GM21825 (cell line): ENCODE measurements around the gene TMEM52.
"Not testable (repeated sequence)": the region's sequence is repeated elsewhere in the genome, so short reads cannot be mapped to it uniquely, and the experiment has no call there.

Source experiments
- ATAC-seq: cut with Tn5 transposase; IDR thresholded peaks from one replicate; pipeline ENCODE4 v1.9.1; 2021; ENCODE audit warnings: mild to moderate bottlenecking, moderate library complexity; ENCODE audit not compliant: unreplicated experiment

Gene TMEM52

DNA sequence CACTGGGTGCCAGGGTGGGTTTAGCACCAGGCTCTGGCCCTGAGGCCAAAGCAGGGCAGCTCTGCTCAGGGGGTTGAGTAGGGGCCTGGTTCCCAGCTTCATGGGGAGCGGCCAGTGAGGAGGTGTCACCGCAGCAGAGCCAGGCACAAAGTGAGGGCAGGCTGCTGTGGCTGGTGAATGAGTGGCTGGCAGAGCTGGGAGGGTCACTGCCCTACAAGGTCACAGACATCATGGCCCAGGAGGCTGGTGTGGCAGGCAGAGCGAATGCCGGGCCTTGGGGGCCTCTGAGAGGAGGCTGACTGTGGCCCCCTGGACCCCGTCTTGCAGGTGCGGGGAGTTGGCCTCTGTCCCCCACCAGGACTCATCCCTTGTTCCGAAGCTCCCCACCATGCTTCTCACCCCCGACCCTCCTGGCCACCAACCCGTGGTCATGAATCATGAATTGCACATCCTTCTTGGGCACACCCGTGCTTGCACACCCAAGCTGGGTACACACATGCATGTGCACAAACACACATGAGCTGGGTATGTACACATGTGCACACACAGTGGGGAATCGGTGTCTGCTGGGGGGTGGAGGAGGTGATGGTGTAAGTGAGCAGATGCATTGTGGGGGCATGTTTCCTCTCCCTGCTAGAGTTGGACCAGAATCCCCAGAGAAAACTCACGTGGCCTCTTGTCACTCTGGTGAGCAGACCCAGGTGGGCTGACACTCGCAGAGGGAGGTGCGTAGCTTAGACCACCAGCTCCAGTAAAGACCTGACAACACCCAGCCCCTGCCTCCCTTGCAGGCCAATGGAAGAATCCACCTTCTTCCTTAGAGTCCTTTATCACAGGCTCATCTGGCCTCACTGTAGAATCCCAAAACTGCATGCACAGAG, 23.4 kb downstream of the TMEM52 start:
- ATAC-seq, result no peak

DNA sequence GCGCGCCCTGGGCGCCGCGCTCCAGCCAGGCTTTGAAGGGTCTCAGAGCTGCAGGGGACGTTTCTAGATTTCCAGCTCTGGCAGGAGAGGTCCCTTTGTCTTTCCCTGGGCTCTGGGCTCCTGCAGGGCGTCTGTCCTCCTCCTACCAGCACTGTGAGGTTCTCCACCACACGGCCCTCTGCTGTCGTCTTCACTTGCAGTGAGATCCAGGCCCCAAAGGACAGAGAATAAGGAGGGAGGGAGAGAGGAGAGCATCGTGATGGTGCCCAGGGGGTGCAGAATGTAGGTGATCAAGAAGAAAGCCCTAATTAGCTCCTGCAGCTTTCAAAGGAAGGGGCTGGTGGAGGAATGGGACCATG, 24.0 kb downstream of the TMEM52 start:
- ATAC-seq, result no peak

DNA sequence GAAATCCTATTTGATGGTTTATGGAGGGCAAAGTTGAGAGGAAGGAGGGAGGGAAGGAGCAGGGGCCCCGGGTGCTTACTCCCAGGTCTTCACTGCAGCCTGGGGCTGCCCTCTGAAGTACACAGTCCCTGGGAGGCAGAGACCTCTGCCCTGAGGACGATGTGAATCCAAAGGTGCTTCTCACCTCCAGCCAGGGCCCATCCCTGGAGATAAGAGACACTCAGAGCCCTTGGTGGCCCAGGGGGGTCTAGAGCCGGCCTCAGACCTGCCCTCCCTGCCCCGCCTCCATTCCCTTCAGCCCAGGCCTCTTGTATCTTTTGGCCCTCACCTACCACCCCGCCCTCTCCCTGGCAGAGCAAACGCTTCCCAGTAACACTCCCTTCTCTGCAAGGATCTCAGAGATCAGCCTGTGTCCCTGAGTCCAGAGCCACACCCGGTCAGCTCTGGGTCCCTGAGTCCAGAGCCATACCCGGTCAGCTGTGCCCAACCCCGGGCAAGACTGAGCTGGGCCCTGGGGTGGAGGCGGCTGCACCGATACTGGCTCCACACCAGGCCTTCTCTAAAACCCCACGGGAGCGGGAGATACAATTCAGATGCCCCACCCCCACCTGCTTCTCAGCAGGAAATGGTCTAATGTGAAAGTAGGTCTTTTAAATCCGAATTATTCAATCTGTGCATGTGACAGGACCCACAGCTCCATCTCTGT, 24.6 kb downstream of the TMEM52 start:
- ATAC-seq, result no peak

GRCh38 chr1:1893997-1894353, 25.1 kb downstream of the TMEM52 start:
- ATAC-seq, result no peak

DNA sequence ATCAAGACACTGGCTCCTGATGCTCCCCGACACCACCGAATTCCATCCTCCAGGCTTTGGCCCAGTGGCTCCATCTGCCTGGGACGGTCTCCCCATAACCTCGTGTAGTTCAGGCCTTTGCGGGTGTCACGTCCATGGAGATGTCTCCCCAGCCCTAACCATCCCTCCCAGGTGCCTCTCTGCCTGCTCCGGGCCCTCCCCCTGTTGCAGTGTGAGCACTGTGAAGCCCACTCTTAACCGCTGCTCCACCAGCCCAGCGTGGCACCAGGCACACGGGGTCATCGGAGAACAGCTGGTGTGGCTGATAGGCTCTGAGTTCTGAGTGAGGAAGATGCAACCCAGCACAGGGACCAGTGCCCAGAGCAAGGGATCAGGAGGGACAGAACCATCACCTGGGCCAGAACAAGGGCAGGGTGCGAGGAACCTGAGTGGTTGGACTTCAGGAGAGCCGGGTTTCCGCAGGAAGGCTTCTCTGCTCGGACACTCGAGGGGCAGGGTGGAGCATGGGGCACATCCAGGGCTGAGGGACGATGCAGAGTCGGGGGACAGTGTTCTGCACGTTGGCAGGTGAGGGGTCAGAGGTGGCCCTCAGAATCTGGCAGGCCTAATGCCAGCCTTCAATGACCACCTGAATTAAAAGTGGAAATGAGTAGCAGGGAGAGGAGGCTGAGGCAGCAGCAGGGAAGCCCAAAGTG, 25.6 kb downstream of the TMEM52 start:
- no peak for ATAC-seq

DNA sequence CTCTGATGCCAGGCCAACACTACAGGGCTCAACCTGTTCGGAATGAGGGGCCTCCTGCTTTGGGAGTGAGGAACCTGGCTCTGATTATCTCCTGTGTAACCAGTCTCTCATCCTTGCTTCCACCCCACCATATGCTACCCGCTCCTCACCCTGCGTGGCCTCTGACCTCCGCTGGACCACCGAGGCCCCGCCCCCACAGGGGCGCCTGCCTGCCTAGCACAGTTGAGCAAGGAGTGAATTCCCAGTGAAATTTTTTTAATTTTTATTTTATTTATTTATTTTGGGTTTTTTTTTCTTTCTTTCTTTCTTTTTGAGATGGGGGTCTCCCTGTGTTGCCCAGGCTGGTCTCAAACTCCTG, 26.3 kb downstream of the TMEM52 start:
- no peak for ATAC-seq

DNA sequence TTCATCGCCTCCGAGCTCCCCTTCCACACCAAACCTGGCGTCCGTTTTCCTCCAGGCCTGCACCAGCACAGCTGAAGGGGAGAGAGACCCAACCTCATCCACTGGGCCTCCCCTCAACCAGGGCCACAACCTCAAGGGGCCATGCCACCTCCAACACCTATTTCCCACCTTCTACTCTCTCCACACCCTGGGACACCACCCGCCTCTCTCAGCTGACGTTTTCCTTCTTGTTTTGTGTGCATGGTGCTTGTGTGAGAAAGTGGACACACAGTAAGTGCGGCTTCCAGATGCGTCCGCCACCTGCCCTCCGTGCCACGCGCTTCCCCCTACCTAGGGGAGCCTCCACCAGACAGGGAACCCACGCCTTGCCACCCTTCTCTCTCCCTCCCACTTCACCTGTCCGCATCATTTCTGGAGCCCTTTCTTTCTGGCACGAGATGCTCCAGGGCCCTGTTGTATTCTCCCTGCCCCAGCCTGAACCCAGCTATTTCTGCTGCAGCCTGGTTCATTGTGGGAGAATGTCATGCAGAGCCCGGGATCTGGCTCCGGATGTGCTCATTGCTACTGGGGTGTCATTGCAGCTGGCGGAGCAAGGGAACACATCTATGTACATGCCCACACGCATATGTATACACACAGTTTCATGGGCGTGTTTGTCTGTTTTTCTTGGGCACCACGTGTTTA, 26.9 kb downstream of the TMEM52 start:
- ATAC-seq, result no peak

GRCh38 chr1:1891349-1892078, 27.6 kb downstream of the TMEM52 start:
- ATAC-seq, result peak; percentile 19

DNA sequence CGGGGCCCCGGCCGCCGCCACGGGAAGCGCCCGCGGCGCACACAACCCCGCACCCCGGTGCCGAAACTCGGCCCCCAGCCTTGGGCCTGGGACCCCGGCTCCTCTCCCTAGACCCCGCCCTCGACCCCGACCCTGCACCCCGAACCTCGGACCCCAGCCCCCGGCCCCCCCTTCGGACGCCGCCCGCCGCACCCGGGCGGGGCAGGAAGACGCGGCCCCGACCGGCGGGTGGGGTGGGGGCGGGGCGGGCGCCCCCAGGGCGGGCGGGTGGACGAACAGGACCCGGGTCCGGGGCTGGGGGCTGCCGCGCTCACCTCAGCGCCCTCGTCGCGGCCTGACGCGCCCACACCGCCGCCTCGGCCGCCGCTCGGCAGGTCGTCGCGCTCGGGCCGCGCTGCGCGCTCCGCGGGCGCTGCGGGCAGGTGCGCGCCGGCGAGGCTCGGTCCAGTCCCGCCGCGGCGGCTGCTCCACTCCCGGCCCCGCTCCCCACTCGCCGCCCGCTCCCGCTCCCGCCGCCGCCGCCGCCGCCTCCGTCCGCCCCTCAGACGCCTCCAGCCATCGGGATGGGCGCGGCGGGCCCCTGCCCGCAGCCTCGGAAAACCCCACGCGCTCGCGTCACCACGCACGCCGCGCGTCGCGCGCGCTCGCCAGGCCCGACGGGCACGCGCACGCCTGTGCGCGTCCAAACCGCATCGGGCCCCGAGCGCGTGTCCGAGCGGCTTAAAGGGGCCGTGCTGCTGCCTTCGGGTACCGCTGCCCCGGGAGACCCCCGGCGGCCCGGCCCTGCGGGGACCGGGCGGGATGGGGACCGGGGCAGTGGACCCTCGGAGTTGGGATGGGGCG, 28.4 kb downstream of the TMEM52 start, which contains the start of gene GNB1:
Gene GNB1 (minus strand): TSS at position 582 of the 843 bp plus-strand sequence. CDS start 65,634 bp downstream, outside the sequence.
- peak; percentile 63 for ATAC-seq

DNA sequence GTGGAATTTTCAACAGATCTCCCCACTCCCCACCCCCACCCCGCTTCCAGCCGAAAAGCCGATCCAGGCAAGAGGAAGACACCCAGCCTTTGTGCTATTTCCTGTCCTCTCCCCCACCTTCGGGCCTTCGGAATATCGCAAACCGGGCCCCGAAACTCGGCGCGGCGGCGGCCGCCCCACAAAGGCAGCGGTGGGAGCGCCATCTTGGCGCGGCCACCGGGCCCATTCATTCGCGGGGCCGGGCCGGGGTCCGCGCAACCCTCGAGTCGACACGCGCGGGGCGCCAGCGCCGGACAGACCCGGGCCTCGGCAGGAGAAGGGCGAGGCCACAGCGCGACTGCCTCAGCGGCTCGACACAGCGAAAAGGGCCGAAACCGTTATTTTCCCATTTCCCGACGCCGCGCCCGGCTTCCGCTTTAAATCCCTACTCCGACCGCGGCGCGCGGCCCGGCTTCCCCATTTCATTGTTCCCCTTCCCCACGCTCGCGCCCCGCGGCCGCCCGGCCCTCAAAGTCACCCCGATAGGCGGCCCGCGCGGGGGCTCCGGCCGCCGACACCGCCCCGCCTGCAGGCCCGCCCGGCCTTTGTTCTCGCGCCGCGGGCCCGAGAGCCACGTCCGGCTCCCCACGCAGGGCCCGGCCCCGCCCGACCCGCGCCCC, 29.1 kb downstream of the TMEM52 start:
- ATAC-seq, result peak; percentile 22

DNA sequence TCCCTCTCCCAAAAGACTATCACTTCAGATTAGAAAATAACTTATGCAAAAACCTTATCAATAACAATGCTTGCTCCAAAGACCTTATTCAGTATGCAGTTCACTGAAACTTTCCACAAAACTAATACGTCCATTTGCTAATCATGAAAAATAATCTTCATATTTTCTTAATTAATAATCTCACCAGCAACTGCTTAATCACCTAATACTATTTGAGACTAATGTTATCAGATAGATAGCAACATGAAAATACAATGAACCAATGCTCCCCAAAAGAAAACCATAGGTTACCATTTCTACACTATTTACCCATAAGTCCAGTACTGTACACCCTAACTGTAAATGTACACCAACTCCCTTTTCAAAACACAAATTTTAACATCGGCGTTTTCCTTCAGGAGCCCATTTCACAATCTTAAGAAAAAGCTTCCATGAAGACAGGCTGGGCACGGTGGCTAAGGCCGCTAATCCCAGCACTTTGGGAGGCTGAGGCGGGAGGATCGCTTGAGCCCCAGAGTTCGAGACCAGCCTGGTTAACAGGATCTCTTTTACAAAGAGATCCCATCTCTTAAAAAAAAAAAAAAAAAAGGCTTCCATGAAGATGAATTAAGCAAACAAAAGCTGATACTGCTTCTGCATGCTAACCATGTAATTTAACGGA, 29.9 kb downstream of the TMEM52 start:
- no peak for ATAC-seq

GRCh38 chr1:1883890-1884289, 35.2 kb downstream of the TMEM52 start:
- ATAC-seq, result not testable (repeated sequence)

DNA sequence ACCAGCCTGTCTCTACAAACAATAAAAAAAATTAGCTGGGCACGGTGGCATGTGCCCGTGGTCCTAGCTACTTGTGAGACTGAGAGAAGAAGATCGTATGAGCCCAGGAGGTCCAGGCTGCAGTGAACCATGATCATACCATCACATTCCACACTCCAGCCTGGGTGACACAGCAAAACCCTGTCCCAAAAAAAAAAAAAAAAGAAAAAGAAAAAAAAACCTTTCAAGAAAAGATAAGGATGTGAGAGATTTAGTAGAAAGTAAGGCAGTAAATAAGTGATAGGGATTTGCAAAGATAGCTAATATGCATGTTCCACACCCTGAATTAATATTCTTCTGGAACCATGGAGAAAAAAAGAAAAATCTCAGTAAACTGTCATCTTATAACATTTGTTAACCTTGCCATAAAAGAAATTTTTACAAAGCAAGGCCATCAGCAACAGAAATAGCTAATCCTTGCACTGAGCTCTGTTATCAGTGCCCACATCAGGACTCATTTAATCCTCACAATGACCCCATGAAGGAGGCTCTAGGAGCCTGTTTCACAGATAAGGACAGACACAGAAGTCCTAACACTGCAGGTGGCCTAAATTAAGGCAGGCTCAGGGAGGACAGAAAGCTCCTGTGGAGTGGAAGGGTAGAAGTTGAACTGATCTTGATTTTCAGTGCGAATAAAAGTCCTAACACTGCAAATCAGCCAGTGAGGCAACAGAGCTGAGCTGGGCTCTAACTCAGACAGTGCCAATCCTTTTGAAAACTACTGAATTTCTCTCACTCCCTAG, 35.8 kb downstream of the TMEM52 start:
- ATAC-seq, result no peak

DNA sequence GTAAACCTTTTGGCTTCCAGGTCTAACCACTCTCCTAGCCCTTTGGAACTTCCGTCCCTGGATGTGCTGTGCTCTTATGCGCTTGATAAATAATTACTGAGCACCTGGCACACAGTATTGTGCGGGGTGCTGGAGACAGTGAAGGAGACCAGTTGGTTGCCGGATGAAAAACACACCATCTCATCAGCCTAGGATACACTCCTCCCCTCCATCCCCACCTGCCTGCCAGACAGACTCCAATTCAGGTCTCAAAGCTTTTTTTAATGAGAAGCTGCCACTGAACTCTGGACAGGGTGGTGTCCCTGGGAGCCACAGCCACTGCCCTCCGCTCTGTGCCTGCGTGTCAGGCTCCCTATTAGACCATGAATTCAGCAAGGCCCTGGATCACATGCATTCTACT, 37.4 kb downstream of the TMEM52 start:
- no peak for ATAC-seq

DNA sequence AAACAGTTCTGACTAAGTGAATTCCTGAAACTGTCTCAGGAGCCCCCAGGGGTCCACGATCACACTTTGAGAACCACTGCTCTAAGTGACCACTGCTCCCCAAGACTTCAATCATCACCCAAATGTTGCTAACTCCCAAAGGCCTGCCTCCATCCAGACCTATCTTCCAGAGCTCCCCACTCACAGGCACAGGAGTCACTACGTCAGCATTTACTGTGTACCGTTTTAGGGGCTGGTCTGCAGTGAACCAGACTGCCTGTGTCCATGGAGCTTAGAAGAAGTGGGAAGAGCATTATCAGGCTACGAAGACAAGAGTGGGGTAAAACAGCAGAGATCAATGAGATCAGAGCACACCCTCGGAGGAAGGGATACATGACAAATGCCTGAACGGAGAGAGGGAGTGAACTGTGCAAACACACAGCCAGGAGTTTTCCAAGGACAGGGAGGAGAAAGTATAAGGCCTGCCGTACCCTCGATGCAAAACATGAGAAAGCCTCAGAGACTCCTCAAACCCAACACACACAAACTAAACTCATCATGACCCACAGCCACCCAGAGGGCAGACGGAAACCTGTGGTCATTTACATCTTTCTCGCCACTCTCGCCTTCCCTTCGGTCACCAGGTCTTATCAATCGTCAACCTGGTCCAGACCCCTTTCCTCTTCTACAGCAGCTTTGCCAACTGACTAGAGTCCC, 38.3 kb downstream of the TMEM52 start:
- no peak for ATAC-seq

DNA sequence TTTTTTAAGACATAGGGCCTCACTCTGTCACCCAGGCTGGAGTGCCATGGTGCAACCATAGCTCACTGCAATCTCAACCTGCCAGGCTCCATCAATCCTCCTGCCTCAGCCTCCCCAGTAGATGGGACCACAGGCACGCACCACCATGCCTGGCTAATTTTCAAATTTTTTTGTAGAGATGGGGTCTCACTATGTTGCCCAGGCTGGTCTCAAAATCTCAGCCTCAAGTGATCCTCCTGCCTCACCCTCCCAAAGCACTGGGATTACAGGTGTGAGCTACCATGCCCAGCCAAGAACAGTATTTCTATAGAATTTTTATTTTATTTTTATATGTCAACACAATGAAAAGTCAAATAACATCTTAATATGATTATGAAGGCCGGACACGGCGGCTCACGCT, 39.1 kb downstream of the TMEM52 start:
- no peak for ATAC-seq

- no peak for ATAC-seq
Observed at GRCh38 chr1:1877865-1878436, 41.1 kb downstream of the TMEM52 start.
